C1 segment of cervical spinal cord (tissue), 14 donors: Measurements from ENCODE around the gene GBP5.
"Not testable (repeated sequence)": the region's sequence is repeated elsewhere in the genome, so short reads cannot be mapped to it uniquely, and the experiment has no call there.

Experiments
- DNase-seq, 14 donors: peaks; one replicate each; lab custom pipeline; 2025; lab: John Stamatoyannopoulos, UW

The GBP5 gene

DNA sequence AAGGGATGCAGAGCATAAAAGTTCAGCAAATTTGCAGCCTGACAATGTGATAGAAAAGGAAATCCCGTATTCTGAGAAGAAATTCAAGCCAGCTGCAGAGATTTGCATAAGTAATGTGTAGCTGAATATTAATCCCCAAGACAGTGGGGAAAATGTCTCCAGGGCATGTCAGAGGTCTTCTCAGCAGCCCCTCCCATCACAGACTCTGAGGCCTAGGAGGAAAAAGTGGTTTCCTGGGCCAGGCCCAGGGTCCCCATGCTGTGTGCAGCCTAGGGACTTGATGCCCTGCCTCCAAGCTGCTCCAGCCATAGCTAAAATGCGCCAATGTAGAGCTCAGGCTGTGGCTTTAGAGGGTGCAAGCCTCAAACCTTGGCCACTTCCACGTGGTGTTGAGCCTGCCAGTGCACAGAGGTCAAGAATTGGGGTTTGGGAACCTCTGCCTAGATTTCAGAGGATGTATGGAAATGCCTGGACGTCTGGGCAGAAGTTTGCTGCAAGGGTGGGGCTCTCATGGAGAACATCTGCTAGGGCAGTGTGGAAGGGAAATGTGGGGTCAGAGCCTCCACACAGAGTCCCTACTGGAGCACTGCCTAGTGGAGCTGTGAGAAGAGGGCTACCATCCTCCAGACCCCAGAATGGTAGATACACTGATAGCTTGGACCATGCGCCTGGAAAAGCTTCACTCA lies 11.6 kb upstream of the GBP5 start:
- not testable (repeated sequence) for DNase-seq

DNA sequence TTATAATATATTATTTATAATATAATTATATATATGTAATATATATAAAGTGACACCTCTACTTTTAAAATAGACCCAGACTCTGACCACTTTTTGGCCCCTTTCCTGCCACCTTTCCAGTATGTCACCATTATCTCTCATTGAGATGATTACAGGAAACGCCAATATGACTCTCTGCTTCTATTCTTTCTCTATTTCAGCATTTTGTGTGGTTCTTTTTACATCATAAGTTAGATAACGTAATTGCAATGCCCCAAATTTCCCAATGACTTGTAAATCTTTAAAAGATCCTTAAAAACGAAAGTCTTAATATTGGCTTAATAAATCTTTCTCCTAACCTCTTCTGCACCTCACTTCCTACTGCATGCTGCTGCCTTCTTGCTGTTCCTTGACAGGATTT lies 8.1 kb upstream of the GBP5 start:
- DNase-seq, result no peak

DNA sequence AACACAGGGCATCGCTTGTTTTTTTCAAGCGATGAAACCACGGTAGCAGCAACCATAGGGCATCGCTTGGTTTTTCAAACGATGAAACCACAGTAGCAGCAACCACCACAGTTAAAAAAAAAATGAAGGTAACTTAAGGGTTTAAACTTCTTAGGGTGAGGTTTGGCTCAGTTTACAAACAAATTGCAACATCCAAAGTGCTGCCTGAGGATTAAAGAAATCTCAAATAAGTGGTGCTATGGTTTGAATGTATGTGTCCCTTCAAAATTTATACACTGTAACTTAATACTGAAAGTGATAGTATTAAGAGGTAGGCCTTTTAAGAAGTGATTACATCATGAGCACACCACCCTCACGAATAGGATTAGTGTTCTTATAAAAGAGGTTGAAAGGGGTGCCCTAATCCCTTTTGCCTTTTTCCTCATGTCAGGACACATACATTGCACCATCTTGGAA lies 6.4 kb upstream of the GBP5 start:
- DNase-seq, result no peak

DNA sequence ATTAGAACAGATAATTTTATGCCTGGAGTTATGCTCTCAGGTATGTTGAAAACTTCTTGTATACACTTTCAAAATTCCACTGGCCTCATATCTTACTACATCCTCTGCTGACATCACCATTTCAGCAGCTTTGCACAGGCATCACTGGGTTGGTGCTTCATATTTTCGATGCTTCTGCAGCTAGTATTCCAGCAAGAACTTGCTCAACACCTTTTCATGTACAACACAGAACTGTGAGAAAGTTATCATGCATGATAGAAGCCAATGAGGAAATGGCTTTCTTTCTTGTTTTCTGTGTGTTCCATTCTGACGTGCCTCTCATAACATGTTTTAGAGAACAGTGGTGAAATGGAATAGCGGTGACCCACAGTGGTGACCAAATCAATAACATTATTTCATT lies 5.1 kb upstream of the GBP5 start:
- no peak for DNase-seq

DNA sequence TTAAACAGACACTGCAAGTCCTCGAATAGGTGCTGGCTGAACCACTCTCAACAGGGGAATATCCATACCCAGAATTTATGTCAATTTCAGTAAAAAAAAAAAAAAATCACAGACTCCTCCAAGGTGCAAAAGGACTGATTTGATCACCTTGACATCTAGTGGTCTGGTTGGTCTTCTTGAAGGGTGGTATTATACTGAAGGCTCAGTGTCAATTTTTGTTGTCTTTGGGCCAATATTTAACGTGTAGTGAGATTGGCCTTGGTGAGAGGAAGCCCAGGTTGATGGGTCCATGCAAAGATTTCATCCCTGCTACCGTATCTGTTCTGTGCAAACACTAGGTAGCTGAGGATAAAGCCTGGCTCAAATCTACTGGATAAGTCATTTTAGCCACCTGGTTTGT lies 4.0 kb upstream of the GBP5 start:
- no peak for DNase-seq

DNA sequence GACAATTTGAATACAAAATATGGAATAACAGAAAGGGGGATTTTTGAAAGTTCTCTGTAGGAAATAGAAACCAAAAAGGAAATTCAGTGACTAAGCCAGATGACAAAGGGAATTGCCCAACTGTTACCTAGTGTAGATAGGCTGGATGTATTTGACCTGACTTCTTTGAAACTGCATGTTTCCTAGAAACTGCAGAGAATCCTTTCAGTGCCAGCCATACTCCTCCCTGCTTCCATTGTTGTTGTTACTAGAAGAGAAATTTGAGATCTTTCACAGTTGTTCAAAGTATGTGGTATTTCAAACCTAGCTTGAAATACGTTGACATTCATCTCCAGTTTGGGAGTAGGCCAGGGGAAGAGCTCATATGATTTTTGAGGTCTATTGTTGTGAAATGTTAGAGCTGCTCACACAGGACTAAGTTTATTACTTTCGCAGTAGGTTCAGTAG lies 1.8 kb upstream of the GBP5 start:
- DNase-seq, result no peak

DNA sequence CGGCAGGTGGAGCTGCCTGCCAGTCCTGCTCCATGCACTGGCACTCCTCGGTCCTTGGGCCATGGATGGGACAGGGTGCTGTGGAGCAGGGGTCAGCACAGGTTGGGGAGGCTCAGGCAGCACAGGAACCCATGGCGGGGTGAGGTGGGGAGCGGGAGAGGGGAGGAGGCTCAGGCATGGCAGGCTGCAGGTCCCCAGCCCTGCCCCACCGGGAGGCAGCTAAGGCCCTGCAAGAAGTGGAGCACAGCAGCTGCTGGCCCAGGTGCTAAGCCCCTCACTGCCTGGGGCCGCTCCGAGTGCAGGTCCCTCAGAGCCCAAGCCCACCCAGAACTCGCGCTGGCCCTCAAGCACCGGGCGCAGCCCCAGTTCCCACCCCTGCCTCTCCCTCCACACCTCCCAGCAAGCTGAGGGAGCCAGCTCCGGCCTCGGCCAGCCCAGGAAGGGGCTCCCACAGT lies 691 bp upstream of the GBP5 start:
- DNase-seq, result no peak

DNA sequence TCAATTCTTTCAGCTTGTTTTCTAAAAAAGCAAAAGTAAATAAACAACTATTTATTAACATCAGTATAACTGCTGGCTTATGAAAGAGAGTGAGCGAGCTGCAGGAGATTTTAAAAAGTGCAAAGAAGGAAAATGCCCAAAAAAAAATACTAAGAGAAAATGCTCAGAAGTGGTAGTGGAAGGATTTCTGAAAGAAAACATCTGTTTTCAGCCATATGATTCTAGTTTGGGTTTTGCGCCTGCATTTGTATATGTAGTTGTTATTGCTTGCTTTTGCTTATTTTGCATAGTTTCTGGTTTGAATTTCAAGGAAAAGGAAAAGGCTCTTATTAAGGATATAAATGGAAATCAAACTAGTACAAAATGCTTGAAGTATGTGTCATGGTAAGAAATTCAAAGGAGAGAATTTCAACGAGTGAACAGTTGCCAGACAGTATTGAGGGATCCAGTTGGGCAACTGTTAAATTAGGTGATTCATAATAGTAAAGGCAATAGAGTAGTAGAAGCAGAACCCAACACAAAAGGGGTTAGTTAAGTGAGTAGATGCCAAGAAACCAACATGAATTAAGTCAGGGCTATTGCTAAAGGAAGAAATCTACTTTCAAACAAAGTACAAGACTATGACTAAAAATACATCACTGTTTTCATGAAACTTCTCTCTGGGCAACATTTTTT lies 1.2 kb downstream of the GBP5 start:
- DNase-seq, result no peak

DNA sequence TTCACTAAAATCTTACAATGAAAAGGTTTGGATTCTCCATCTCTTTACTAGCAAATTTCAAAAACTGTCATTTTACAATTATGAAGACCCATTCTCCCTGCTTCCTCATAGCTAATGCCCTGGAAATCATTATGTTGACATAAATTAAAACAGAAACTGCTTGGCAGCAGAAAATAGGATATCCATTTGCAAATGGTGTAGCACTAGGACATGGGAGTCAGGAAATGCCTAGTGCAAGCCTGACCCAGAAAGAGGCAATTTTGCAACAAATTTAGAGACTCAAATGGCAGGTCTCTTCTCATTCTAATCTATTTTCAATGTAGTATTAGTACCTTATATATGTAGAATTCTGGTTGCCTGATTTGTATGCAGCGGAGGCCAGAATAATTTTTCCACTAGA lies 2.2 kb downstream of the GBP5 start:
- no peak for DNase-seq

DNA sequence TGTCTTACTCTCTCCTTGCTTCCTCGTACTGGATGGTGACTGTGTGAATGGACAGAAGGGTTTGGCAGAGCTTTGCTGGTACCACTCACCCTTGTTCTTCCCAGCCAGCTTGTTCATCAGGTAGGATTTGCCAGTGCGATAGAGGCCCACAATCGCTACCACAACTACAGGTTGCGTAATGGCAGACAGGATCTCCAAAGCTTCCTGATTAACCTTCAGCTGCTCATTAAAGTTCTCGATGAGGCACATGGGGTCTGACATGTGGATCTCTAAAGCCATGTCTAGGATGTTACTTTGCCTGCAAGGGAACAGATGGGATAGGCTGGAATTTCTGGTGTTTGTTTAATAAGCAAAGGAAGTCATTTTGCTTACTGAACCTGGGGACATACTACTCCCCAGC lies 3.4 kb downstream of the GBP5 start:
- DNase-seq, result no peak

DNA sequence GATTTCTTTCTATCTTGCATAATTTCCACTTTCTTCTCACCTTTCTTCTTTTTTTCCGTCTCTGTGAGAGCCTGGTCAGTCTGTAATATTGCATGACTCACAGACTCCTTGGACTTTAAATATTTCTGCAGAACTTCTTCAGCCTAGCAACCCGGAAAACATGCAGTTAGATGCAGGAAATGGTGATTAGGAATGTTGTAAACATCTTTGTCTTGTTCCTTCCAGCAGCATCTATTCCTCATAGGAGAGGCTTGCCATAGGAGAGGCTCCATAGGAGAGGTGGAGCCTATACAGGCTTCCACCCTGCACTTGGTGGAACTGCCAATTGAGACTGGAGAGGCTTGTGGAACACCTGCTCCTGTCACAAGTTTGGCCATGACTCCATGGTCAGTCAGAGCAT lies 10.0 kb downstream of the GBP5 start:
- DNase-seq, result no peak

DNA sequence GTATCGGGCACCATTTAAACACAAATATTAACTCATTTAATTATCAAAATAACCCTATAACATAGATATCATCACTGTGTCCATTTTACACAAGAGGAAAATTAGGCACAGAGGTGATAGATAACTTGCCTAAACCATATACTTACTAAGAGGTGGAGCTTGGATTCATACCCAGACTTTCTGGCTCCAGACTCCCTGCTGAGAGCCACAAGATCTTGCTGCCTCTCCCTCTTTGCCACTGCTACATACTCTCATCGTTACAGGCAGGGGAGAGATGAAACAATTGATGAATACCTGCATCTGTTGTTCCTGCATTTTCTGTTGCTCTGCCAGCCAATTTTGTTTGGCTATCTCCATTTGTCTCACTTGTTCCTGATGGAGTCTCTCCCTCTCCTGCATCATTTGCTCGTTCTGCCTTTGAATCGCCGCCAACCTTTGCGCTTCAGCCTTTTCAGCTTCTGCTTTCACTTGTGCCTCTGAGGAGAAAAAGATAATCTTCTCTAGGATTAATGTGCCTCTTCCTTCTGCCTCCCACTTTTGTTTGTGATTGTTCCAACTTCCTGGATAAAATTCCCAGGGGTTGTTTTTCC lies 10.6 kb downstream of the GBP5 start:
- DNase-seq, result no peak

DNA sequence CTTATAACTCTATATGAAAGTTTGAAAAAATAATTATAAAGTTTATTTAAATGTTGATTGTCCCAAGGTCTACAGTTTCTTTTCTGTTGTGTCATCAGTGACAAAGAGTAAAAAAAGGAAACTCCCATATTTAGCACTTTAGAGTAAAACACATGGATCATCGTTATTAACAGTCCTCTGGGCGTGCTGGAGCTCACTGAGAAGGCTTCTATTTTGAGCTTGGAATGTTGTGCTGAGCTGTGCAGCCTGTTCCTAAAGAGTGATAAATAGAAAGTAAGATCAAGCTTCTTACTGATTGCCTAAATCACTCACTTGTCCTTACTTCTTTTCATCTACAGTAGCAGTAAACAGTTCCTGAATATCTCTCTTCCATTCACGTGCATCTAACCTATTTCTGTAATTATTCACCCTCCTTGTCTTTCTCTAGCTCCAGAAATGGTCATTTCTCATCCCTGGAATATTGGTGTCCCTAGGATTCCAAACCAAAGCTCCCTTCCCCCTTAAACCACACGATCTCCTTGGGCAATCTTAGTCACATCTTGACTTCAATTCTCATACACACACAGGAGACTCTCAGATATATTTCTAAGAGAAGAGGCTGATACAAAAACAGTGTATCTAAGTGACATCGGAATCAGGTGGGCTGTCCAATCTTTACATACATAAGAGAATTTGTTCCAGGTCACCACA lies 11.9 kb downstream of the GBP5 start:
- no peak for DNase-seq

DNA sequence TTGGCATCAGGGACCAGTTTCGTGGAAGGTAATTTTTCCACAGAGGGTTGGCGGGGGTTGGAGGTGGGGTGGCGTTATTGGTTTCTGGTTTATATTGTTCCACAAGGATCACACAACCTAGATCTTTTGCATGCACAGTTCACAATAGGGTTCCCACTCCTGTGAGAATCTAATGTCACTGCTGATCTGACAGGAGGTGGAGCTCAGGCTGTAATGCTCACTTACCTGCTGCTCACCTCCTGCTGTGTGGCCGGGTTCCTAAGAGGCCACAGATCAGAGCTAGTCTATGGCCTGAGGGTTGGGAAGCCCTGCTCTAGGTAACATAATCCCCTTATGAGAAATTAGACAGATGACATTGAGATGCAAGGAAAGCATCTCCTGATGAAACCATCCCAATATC lies 12.6 kb downstream of the GBP5 start:
- DNase-seq, result no peak

DNA sequence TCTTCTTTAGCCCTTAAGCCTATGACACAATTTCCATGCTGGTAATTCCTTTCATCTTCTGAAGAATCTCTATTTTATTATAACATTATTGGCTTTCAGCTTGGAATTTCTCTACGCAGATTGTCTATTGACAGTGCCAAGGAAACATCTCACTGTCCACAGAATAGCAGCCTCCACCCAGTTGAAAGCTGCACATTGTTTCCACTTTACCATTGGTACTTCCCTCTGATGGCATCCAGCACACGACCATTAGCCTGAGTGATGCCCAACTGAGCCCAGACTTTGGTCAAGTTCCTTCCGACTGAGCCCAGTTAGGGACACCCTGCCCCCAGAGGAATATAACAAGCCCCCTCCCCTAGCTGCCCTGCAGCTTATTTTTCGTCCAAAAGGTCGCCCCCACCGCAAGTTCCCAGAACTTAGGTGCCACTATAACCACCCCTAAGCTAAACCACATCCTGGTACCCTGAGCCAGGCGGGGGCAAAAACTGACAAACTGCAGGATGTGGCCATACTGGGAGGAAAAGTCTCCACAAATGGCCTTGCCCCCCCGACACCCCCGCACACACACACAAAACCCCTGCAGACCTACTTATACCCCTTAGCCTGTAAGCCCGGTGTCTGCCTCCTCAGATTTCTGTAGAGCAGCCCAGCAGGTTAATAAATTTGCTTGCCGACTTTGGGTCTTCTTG lies 13.2 kb downstream of the GBP5 start:
- no peak for DNase-seq

DNA sequence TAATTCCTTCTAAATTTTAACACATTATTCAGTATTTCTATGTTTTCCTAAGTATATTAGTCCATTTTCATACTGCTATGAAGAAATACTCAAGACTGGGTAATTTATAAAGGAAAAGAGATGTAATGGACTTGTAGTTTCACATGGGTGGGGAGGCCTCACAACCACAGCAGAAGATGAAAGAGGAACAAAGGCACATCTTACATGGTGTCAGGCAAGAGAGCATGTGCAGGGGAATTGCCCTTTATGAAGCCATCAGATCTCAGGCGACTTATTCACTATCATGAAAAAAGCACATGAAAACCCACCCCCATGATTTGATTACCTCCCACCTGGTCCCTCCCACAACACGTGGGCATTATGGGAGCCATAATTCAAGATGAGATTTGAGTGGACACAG lies 15.6 kb downstream of the GBP5 start:
- no peak for DNase-seq

DNA sequence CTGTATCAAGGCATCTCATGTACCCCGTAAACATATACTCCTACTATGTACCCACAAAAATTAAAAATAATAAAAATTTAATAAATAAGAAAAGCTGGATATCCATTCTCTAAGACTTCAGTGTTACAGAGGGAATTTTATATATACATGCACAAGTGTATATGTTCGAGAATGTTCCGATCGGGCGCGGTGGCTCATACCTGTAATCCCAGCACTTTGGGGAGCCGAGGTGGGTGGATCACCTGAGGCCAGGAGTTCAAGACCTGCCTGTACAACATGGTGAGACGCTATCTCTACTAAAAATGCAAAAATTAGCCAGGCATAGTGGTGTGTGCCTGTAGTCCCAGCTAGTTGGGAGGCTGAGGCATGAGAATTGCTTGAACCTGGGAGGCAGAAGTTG lies 17.1 kb downstream of the GBP5 start:
- DNase-seq, result not testable (repeated sequence)

DNA sequence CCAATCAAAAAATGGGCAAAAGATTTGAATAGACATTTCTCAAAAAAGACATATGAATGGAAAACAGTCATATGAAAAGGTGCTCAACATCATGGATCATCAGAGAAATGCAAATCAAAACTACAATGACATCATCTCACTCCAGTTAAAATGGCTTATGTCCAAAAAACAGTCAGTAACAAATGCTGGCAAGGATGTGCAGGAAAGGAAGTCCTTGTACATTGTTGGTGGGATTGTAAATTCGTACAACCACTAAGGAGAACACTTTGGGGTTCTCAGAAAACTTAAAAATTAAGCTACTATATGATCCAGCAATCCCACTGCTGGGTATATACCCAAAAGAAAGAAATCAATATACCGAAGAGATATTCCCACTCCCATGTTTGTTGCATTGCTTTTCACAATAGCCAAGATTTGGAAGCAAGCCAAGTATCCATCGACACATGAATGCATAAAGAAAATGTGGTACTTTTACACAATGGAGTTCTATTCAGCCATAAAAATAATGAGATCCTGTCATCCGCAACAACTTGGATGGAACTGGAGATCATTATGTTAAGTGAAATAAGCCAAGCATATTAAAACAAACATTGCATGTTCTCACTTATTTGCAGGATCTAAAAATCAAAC lies 17.9 kb downstream of the GBP5 start:
- DNase-seq, result no peak

DNA sequence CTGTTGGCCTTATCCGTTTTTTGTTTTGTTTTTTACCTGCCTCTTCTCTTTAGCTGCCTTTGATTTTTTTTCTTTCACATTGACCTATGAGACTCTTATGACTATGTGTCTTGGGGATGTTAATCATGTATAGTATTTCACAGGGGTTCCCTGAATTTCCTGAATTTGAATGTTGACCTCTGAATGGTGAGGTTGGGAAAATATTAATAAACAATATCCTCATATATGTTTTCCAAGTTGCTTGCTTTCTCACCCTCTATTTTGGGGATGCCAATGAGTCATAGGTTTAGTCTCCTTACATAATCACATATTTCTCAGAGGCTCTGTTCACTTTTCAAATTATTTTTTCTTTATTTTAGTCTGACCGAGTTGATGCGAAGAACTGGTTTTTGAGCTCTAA lies 29.6 kb downstream of the GBP5 start:
- DNase-seq, result no peak
